Measurements from ENCODE around the gene SDCBP2.

Gene SDCBP2

DNA sequence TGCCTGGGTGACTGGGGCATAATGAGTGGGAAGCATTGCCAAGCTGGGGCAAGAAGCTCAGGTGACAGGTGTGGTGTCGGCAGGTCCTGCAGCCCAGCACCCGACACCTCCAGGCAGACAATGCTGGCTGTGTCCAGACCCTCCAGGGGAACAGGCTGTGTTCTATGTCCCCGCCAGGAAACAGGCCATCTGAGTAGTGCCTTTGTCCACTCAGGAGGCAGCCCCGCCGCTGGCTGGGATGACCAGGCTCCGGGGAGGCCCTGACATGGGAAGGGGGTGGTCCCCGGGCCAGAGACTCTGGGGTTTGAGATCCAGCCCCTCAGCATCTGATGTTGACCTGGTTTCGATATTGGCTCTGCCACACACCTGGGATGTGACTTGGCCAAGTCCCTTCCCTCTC, 34.4 kb downstream of the SDCBP2 start:
- TF ChIP-seq, protein P1, sequence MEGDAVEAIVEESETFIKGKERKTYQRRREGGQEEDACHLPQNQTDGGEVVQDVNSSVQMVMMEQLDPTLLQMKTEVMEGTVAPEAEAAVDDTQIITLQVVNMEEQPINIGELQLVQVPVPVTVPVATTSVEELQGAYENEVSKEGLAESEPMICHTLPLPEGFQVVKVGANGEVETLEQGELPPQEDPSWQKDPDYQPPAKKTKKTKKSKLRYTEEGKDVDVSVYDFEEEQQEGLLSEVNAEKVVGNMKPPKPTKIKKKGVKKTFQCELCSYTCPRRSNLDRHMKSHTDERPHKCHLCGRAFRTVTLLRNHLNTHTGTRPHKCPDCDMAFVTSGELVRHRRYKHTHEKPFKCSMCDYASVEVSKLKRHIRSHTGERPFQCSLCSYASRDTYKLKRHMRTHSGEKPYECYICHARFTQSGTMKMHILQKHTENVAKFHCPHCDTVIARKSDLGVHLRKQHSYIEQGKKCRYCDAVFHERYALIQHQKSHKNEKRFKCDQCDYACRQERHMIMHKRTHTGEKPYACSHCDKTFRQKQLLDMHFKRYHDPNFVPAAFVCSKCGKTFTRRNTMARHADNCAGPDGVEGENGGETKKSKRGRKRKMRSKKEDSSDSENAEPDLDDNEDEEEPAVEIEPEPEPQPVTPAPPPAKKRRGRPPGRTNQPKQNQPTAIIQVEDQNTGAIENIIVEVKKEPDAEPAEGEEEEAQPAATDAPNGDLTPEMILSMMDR (IDR thresholded peaks at IDR 0.05; ENCODE audit: borderline replicate concordance, insufficient read depth, low read depth, low read length): no peak

DNA sequence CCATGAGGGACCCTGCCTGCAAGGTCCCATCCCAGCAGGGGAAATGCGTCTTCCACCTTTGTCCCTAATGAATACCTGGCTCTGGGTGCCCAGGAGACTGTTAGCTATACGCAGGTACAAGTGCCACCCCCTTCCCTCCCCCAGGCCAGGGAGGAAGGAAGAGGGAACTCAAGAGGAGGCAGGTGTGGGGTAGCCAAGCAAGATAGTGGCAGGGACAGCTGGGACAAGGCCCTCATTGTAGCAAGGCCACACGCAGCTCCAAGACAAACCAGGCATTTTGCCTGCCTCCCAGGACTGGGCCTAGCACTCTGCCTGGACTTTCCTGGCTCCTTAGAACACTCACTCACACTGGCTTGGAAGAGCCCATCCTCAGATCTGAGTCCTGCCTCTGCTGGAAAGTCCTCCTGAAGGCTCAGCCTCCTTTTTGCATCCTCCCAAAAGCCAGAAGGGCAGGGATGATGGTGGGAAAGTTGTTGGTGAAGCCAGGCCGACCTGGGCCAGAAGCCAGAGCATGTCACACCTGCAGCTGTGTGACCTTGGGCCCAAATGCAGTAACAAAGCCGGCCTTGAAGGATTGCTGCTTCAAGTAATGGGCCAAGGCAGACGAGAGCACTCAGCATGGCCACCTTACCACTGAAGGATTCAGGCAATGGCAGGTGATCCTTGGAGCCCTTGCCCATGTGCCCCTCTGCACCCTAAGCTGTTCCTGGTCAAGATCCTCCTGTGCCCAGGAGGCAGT, 35.1 kb downstream of the SDCBP2 start:
- TF ChIP-seq, protein P1 (IDR thresholded peaks at IDR 0.05; ENCODE audit: borderline replicate concordance, insufficient read depth, low read depth, low read length): no peak
- no peak overlapping the region for H3K4me3 ChIP-seq (ENCODE audit: low read depth, low read length)

More for the DNA sequence above, 34.4 kb downstream of the SDCBP2 start:
- no peak overlapping the region for H3K4me3 ChIP-seq (ENCODE audit: low read depth, low read length)

DNA sequence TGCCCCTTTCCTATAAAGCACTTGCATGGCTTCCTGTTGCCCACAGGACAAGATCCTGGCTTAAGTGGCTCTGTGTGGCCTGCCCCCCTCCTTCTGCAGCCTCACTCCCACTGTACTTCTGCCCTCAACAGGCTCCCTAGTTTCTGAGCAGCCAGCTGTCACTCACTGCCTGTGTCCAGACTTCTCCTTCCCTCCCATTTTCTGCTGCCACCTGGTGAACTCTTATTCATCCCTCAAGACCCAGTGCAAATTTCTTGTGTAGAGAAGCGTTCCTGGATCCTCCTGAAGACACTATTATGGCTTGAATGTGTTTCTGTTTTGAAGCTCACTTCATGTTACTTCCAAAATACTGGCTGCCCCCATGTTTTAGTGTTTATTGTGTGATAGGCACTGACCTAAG, 36.3 kb downstream of the SDCBP2 start:
- TF ChIP-seq, protein P1 (IDR thresholded peaks at IDR 0.05; ENCODE audit: borderline replicate concordance, insufficient read depth, low read depth, low read length): no peak
- H3K4me3 ChIP-seq (ENCODE audit: low read depth, low read length): no peak overlapping the region

DNA sequence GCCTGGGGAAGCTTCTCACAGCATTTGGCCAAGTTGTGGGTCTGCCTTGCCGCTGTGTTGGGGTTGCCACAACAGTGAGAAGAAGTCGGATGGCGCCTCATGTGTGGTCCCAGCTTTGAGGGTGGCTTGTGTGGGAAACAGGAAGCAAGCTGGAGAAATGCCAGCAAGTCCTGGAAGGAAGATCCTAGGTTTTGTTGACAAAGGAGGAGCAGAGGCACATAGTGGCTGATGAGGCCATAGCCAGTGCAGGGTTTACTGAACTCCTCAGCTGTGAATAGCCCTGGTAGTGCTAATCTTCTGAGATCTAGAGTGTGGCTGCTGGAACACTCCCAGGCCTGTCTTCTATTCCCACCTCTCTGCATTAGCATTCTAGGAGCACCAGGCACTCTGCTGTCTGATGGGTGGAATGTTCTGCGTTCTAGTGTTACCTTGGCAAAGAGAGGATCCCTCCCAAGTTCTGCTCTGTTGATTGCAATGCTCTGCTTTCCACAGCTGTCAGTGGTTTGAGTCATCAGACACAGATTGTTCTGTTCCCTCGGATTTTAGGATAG, 37.7 kb downstream of the SDCBP2 start:
- TF ChIP-seq, protein P1 (IDR thresholded peaks at IDR 0.05; ENCODE audit: borderline replicate concordance, insufficient read depth, low read depth, low read length): no peak

DNA sequence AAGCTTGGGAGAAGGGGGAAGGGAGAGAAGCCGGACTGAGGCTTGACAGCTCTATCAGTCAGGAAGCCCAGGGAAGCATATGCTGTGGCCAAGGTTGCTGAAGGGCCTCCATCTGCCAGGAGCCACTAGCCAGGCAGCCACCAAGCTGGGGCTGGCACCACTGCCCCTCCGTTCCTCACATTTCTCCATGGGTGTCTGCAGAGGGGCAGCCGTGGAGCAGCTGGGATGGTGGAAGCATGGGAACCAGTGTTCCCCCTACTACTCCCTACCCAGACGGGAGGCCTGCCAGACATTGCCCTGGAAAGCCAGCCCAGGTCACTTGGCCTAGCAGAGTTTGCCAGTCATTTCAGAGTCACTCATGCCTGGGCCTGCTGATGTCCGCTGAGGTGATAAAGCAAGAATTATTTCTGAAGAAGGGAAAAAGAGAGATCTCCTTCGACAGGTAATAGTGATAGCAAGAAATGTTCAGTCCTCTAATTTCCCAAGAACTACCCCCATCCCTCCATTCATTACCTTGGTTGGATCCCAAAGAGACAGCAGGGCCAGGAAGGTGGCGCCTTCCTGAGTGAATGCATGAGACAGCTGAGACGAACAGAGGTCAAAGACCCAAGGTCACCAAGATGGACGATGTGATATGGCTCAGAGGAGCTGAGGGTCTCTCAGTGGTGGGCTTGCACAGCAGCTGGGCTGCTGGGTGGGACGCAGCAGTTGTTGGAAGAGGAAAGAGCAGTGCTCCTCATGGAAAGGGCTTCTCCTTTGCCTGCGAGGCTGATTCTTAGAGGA, 41.0 kb downstream of the SDCBP2 start:
- TF ChIP-seq, protein P1 (IDR thresholded peaks at IDR 0.05; ENCODE audit: borderline replicate concordance, insufficient read depth, low read depth, low read length): no peak
- H3K4me3 ChIP-seq (ENCODE audit: low read depth, low read length): no peak overlapping the region

More for the DNA sequence above, 37.7 kb downstream of the SDCBP2 start:
- no peak overlapping the region for H3K4me3 ChIP-seq (ENCODE audit: low read depth, low read length)

DNA sequence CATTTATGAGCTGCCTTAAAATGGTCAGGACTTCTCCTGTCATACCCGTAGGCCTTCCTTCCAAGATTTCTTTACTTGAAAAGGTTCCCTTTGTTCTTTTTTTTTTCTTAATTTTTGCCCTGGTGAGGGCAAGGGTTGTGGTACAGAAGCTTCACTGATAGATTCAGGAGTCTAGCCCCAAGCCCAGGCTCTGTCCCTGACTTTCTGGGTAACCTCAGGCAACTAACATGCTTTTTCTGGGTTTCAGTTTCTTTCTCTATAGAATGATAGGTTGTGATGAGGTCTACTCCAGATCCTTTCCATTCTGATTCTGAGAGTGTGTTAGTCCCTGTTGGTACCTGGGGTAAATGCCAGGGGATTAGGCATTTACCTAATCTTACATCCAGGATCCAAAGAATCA, 41.6 kb downstream of the SDCBP2 start:
- TF ChIP-seq, protein P1 (IDR thresholded peaks at IDR 0.05; ENCODE audit: borderline replicate concordance, insufficient read depth, low read depth, low read length): no peak
- no peak overlapping the region for H3K4me3 ChIP-seq (ENCODE audit: low read depth, low read length)

Measured in GM12875 (cell line).